HepG2 (cell line): Measurements from ENCODE around the gene TIMM44. TPM values are rescaled to one million over a fixed set of nuclear protein-coding genes. Genes with fewer than 3 reads are reported as not detected.

Source experiments
- ATAC-seq: fragments of 200-7000 bp; cut with Tn5 transposase; 3 replicates; pipeline ENCODE4 v1.9.1; 2020; ENCODE audit warnings: mild to moderate bottlenecking, moderate library complexity
- BruUV-seq: library from RNA; stranded (reverse); fragments of 400-500 nt; replicated peaks from 2 replicates; lab custom pipeline; 2021; lab: Mats Ljungman, UMichigan
- CTCF ChIA-PET: fragments of 300-600 bp; formaldehyde crosslinking; extraction: SDS; loops from one replicate; lab custom pipeline; 2021; ENCODE audit warnings: low total read pairs, inconsistent platforms, low intra/inter-chr PET ratio; lab: Yijun Ruan, JAX
- POLR2A ChIA-PET: fragments of 350-600 bp; sonication (Branson Sonifier 250); formaldehyde crosslinking; loops from one replicate; lab custom pipeline; 2020; ENCODE audit warnings: antibody characterized with exemption, inconsistent platforms; lab: Yijun Ruan, JAX
- DNase-seq: peaks from one replicate; pipeline ENCODE4 v3.0.0-alpha.2; 2015; ENCODE audit warnings: low spot score
- FAIRE-seq: peaks from 3 replicates; lab custom pipeline; 2011; peaks lifted over from hg19 to GRCh38; lab: Jason Lieb, UNC
- H2AFZ ChIP-seq: one replicate; pipeline ENCODE4 v1.6.1; 2011; ENCODE audit warnings: low read length, inconsistent platforms
- H3K27ac ChIP-seq: fragments of 300-600 bp; 3 replicates; pipeline ENCODE4 v1.8.0; 2011; ENCODE audit warnings: mixed run types, mild to moderate bottlenecking, mixed read lengths, low read length, inconsistent platforms; ENCODE audit not compliant: insufficient read depth; ENCODE audit errors: extremely low read length
- H3K27me3 ChIP-seq, 2 experiments: fragments of 200-600 bp in 1 of 2; 2 replicates in 1 of 2; 3 replicates in 1 of 2; pipeline versions ENCODE4 v1.6.0 to v1.8.0; 2011; ENCODE audit warnings: low read length in 2 of 2, mild to moderate bottlenecking in 2 of 2, moderate library complexity in 2 of 2, inconsistent platforms in 1 of 2; ENCODE audit not compliant: insufficient read depth in 2 of 2, control insufficient read depth in 1 of 2
- H3K36me3 ChIP-seq, 2 experiments: fragments of 200-600 bp in 1 of 2; replicated peaks in 1 of 2; 2 replicates in 1 of 2; 3 replicates in 1 of 2; pipeline versions ENCODE4 v1.5.1 to v1.8.0; 2011; ENCODE audit warnings: low read length in 2 of 2, inconsistent platforms in 1 of 2; ENCODE audit not compliant: insufficient read depth in 2 of 2, control insufficient read depth in 1 of 2
- H3K4me1 ChIP-seq: 2 replicates; pipeline ENCODE4 v1.5.1; 2012; ENCODE audit warnings: low read length, inconsistent platforms; ENCODE audit not compliant: insufficient read depth
- H3K4me2 ChIP-seq: 2 replicates; pipeline ENCODE4 v1.6.0; 2011; ENCODE audit warnings: low read depth, low read length, inconsistent platforms
- H3K4me3 ChIP-seq, 3 experiments: fragments of 200-600 bp in 1 of 3; sonication (generic), shearing (Covaris generic) in 1 of 3; replicated peaks in 1 of 3; 2 replicates each; pipeline ENCODE4 v1.5.1; 2011 to 2016; ENCODE audit warnings: low read length in 3 of 3, inconsistent platforms in 2 of 3, low read depth in 2 of 3, mild to moderate bottlenecking in 2 of 3, control low read depth in 1 of 3, mixed read lengths in 1 of 3; ENCODE audit not compliant: insufficient read depth in 1 of 3
- H3K79me2 ChIP-seq: one replicate; pipeline ENCODE4 v1.6.1; 2011; ENCODE audit warnings: low read length, inconsistent platforms; ENCODE audit not compliant: insufficient read depth
- H3K9ac ChIP-seq: 2 replicates; pipeline ENCODE4 v1.6.0; 2011; ENCODE audit warnings: mild to moderate bottlenecking, low read depth, low read length, inconsistent platforms; ENCODE audit not compliant: insufficient read depth
- H3K9me3 ChIP-seq: 2 replicates; pipeline ENCODE4 v1.5.1; 2012; ENCODE audit warnings: mild to moderate bottlenecking, low read length
- H4K20me1 ChIP-seq: 2 replicates; pipeline ENCODE4 v1.6.0; 2011; ENCODE audit warnings: inconsistent platforms, mild to moderate bottlenecking, low read length, moderate library complexity; ENCODE audit not compliant: insufficient read depth
- MYPOP ChIP-seq: sonication (generic); formaldehyde crosslinking; IDR thresholded peaks from 2 replicates; pipeline ENCODE4 v1.8.1; 2023; ENCODE audit warnings: mild to moderate bottlenecking, moderate library complexity, missing genetic modification reagents
- RBFOX2 ChIP-seq: fragments of 200-400 bp; formaldehyde crosslinking; IDR thresholded peaks from 2 replicates; pipeline ENCODE4 v1.6.1; 2017; ENCODE audit warnings: low read depth, mild to moderate bottlenecking, low read length
- ZNF552 ChIP-seq: sonication (generic); formaldehyde crosslinking; IDR thresholded peaks from 2 replicates; pipeline ENCODE4 v1.9.0; 2022; ENCODE audit warnings: missing genetic modification reagents, mild to moderate bottlenecking, borderline replicate concordance
- WGBS: methylation state at CpG from one replicate; pipeline ENCODE4 v1.1.6; 2017; ENCODE audit warnings: low lambda C conversion rate; 5-methylcytosine and 5-hydroxymethylcytosine counted together
- in situ Hi-C: cut with HindIII; loops from 2 replicates; pipeline ENCODE4 v1.10.0; 2017; ENCODE audit warnings: low pct_unique_long_range_greater_than_20kb; ENCODE audit not compliant: extremely low pct_ligation_motif_present
- intact Hi-C: fragments of 100-400 bp; cut with micrococcal nuclease; formaldehyde crosslinking; loops from one replicate; pipeline ENCODE4 v1.10.0; 2022; ENCODE audit not compliant: unreplicated experiment
- polyA plus RNA-seq, 8 experiments: library from polyadenylated mRNA; depleted of rRNA in 3 of 8; stranded (reverse) in 7 of 8; unstranded in 1 of 8; fragments of >200 nt; fragmentation: Illumina TruSeq in 4 of 8; extraction: Trizol in 4 of 8; gene quantifications; 2 replicates each; pipeline versions ENCODE4 v1.2.1 to v1.2.3, GENCODE V29; 2011 to 2016; ENCODE audit warnings: low read depth in 4 of 8, missing spikeins in 1 of 8, mixed read lengths in 1 of 8; ENCODE audit not compliant: insufficient read depth in 1 of 8
- total RNA-seq, 5 experiments: library from RNA; depleted of rRNA; stranded (reverse); fragments of >200 nt; fragmentation: Illumina TruSeq; extraction: Trizol; gene quantifications; 2 replicates each; pipeline ENCODE4 v1.2.3, GENCODE V29; 2016; ENCODE audit warnings: low read depth in 1 of 5
- TF ChIP-seq, protein P1 (sequence below): sonication (generic); formaldehyde crosslinking; IDR thresholded peaks from 2 replicates; pipeline ENCODE4 v1.5.0; 2020; ENCODE audit warnings: mild to moderate bottlenecking, missing genetic modification reagents, moderate library complexity

TIMM44 gene
- total and polyA plus RNA-seq, 2 of the 13 experiments (the other 11 are each of a cell fraction or from before 2014, with no cell fraction given): 42.9 to 72.6 TPM

- Histone ChIP-seq H3K36me3 (peaks cover 38 to 77% of the 10 kb centered on the region in 2 experiments; a peak in 4 of 5 replicates), H3K79me2 (no peaks in the 10 kb centered on the region), H3K4me2 (no peak overlapping the region), H3K27ac (no peak overlapping the region), H3K27me3 (no peaks in the 10 kb centered on the region), H4K20me1 (0 out of 2 replicates have a peak, but pooled peaks cover 1% of the 10 kb centered on the region), H3K9ac (no peak overlapping the region), H3K4me3 (no peak overlapping the region), H3K9me3 (no peaks in the 10 kb centered on the region), H2AFZ (no peak overlapping the region), H3K4me1 (no peaks in the 10 kb centered on the region)
- intact Hi-C loops (no loop called here), in situ Hi-C loops (no loop called here)
- WGBS: 96% methylated on average over 39 of the region's 55 CpGs
- ATAC-seq (no peak), DNase-seq (no peak), FAIRE-seq (no peak)
- no peak for TF ChIP-seq ZNF552 (CRISPR knock-in tag)
- TF ChIP-seq RBFOX2: peak; percentile 70
- no TSS peak for BruUV-seq
- POLR2A ChIA-PET: interaction anchor here (1.8 kb wide), 1 partner anchor 10 kb away, joined by 12 read pairs; the partner anchor contains the start of gene TIMM44
- CTCF ChIA-PET: no interaction called here
Observed at GRCh38 chr19:7933828-7934725, 9.4 kb downstream of the TIMM44 start.

DNA sequence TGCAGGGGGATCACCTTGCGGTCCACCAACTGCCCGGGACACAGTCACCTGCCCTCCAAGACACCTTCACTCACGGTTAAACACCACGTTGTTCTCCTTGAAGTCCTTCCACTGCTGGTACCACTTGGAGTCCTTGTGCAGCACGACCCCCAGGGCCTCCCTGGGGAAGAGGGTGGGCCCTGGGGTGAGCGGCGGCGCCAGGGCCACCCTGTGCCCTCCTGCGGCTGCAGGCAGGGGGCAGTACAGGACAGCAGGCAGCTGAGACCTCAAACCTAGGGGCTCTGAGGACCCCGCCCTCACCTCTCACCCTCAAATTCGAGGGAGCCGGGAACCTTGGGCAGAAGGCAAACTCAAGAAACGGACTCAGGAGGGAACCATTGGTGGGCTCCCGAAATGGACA is 10.1 kb downstream of the TIMM44 start:
- no peak overlapping the region for H2AFZ ChIP-seq
- BruUV-seq: no TSS peak
- H3K79me2 ChIP-seq: no peaks in the 10 kb centered on the region
- no peaks in the 10 kb centered on the region for H3K4me1 ChIP-seq
- in situ Hi-C loops (no loop called here), intact Hi-C loops (no loop called here)
- no peak overlapping the region for H3K4me3 ChIP-seq
- H4K20me1 ChIP-seq: no peaks in the 10 kb centered on the region
- FAIRE-seq: no peak
- no peaks in the 10 kb centered on the region for H3K9me3 ChIP-seq
- POLR2A ChIA-PET: no interaction called here
- 93% methylated on average over 8 of the region's 14 CpGs for WGBS
- TF ChIP-seq, protein P1, sequence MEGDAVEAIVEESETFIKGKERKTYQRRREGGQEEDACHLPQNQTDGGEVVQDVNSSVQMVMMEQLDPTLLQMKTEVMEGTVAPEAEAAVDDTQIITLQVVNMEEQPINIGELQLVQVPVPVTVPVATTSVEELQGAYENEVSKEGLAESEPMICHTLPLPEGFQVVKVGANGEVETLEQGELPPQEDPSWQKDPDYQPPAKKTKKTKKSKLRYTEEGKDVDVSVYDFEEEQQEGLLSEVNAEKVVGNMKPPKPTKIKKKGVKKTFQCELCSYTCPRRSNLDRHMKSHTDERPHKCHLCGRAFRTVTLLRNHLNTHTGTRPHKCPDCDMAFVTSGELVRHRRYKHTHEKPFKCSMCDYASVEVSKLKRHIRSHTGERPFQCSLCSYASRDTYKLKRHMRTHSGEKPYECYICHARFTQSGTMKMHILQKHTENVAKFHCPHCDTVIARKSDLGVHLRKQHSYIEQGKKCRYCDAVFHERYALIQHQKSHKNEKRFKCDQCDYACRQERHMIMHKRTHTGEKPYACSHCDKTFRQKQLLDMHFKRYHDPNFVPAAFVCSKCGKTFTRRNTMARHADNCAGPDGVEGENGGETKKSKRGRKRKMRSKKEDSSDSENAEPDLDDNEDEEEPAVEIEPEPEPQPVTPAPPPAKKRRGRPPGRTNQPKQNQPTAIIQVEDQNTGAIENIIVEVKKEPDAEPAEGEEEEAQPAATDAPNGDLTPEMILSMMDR (CRISPR knock-in tag): peak; percentile 28; the same call in 1 of the 2 replicates
- TF ChIP-seq MYPOP (CRISPR knock-in tag): no peak
- no peak overlapping the region for H3K9ac ChIP-seq
- no peak overlapping the region for H3K27ac ChIP-seq
- CTCF ChIA-PET: no interaction called here
- peak; percentile 21 for ATAC-seq
- H3K27me3 ChIP-seq: no peaks in the 10 kb centered on the region
- no peak for DNase-seq
- peaks cover 38 to 72% of the 10 kb centered on the region in 2 experiments; a peak in 4 of 5 replicates for H3K36me3 ChIP-seq
- H3K4me2 ChIP-seq: no peak overlapping the region
